Measurements from ENCODE around the gene ACCS.

ACCS gene

DNA sequence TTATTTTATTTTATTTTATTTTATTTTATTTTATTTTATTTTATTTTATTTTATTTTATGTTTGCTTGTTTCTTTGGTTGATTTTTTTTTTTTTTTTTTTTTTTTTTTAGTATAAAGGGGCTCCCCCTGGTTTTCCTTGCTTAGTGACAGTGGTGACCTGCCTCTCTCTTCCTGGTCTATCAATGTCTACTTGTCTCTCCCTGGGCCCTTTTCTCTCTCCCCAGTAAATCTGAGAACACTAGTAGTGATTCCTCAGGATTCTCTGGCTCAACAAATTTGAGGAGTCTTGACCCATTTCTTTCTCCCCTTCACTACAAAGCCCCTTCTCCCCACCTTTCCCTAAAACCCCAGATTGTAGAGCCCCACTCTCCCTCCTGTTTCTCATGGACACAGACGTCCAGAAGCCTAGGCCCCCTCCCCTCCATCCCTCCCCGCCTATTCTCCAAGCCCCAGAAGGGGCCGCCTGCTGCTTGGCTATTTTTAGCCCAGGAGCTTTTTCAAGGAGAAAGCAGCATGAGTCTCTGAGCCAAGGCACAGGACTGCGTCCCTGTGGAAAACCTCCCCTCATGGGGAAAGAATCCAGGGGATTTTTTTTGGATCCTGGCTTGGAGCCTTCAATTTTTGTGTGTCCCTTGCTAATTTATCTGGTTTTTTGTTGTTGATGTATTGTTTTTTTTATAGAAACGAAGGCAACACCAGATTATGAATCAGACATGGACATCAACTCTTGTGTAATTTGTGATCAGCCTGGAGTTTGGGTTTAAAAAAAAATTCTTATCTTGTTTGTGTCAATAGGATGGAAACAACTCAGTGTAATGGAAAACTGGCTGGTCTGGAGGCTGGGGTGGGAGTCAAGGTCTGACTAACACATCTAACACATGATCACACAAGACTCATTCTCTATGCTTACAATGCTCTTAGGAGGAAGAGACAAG is 35.8 kb upstream of the ACCS start:
- TF ChIP-seq, protein P1, sequence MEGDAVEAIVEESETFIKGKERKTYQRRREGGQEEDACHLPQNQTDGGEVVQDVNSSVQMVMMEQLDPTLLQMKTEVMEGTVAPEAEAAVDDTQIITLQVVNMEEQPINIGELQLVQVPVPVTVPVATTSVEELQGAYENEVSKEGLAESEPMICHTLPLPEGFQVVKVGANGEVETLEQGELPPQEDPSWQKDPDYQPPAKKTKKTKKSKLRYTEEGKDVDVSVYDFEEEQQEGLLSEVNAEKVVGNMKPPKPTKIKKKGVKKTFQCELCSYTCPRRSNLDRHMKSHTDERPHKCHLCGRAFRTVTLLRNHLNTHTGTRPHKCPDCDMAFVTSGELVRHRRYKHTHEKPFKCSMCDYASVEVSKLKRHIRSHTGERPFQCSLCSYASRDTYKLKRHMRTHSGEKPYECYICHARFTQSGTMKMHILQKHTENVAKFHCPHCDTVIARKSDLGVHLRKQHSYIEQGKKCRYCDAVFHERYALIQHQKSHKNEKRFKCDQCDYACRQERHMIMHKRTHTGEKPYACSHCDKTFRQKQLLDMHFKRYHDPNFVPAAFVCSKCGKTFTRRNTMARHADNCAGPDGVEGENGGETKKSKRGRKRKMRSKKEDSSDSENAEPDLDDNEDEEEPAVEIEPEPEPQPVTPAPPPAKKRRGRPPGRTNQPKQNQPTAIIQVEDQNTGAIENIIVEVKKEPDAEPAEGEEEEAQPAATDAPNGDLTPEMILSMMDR (IDR thresholded peaks at IDR 0.05; ENCODE audit: insufficient read depth, low read length, missing control alignments): no peak
- ChIA-PET CTCF (interaction anchor here (4.2 to 17.9 kb wide), 2 partner anchors 13 to 136 kb away, joined by 20 to 444 read pairs; no protein-coding TSS in a partner anchor), POLR2A (interaction anchor here (1.2 to 1.7 kb wide), 2 partner anchors 88 to 149 kb away, joined by 3 to 9 read pairs; partner anchors contain the start of gene C11orf96)
- no peak overlapping the region for H3K4me3 ChIP-seq (ENCODE audit: low read depth, low read length)
- DNase-seq (ENCODE audit: low read depth, low spot score): no peak

- ChIA-PET CTCF (interaction anchor here (2.0 to 17.9 kb wide), 3 partner anchors 12 to 137 kb away, joined by 6 to 444 read pairs (median 20); no protein-coding TSS in a partner anchor), POLR2A (interaction anchor here (1.7 kb wide), 1 partner anchor 89 kb away, joined by 9 read pairs; the partner anchor contains the start of gene C11orf96)
- DNase-seq (ENCODE audit: low read depth, low spot score): no peak
- TF ChIP-seq, protein P1 (IDR thresholded peaks at IDR 0.05; ENCODE audit: insufficient read depth, low read length, missing control alignments): no peak
- no peak overlapping the region for H3K4me3 ChIP-seq (ENCODE audit: low read depth, low read length)
Measured at GRCh38 chr11:44030996-44031395, 35.1 kb upstream of the ACCS start.

DNA sequence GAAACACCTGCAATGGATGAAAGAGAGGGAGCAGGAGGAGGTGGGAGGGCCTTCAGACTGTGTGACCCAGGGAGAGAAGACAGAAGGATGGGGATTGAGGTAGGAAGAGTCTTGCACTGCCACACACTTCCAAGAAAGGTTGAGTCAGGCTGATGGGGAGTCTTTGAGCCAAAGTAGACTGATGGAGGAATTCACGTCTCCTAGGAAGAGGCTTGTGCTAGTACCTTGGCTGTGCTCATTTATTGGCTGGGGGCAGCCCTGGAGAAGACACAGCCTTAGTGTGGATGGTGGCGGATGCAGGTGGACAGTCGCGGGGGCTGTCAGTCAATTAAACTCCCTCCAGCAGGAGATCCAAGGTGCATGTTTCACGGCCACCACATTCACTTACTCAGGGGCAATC is 34.5 kb upstream of the ACCS start:
- no peak for DNase-seq (ENCODE audit: low read depth, low spot score)
- CTCF ChIA-PET: interaction anchor here (1.5 to 17.9 kb wide), 4 partner anchors 11 to 138 kb away, joined by 3 to 444 read pairs (median 13); partner anchors contain the start of gene C11orf96

DNA sequence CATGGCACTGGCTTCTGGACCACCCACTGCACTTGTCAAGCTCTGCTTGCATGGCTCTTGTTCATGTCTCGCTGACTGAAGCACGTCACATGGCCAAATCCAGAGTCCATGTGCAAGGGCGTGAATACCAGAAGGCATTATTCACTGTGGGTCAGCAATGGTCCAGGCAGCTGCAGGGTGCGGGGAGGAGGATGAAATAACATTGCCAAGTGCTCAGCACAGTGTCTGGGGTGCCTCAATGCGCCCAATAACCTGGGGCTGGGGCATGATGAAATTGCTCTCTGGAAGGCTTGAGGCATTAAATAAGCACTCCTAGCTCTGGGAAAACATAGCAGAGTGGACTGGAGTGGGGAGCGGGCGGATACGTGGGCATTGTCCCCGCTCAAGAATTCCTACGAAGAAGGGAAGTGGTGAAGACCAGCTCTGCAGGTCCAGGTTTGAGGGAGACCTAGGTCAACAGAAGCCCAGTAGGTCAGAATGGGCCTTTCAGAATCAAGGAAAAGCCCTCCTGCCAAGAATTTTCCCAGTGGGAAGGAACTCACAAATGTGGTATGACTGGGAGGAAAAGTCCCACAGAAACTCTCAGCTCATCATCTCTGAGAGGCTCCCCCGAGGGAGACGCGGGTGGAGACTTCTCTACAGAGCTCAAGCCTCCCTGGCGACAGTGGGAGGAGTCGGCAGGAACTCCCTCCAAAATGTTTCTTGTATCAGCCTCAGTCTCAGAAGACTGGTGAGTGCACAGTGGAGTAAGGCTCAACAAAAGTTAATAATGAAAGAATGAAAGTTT is 33.6 kb upstream of the ACCS start:
- H3K4me3 ChIP-seq (ENCODE audit: low read depth, low read length): no peak overlapping the region
- ChIA-PET CTCF (interaction anchor here (1.0 to 17.9 kb wide), 7 partner anchors 9 to 139 kb away, joined by 3 to 444 read pairs (median 4); partner anchors contain the start of gene C11orf96), POLR2A (interaction anchor here (2.0 kb wide), 1 partner anchor 89 kb away, joined by 15 read pairs; the partner anchor contains the start of gene C11orf96)
- DNase-seq (ENCODE audit: low read depth, low spot score): no peak
- TF ChIP-seq, protein P1 (IDR thresholded peaks at IDR 0.05; ENCODE audit: insufficient read depth, low read length, missing control alignments): no peak

More for the DNA sequence above, 34.5 kb upstream of the ACCS start:
- no peak overlapping the region for H3K4me3 ChIP-seq (ENCODE audit: low read depth, low read length)
- TF ChIP-seq, protein P1 (IDR thresholded peaks at IDR 0.05; ENCODE audit: insufficient read depth, low read length, missing control alignments): no peak
- POLR2A ChIA-PET: interaction anchor here (1.7 to 2.0 kb wide), 2 partner anchors 88 to 89 kb away, joined by 9 to 15 read pairs; partner anchors contain the start of gene C11orf96

DNA sequence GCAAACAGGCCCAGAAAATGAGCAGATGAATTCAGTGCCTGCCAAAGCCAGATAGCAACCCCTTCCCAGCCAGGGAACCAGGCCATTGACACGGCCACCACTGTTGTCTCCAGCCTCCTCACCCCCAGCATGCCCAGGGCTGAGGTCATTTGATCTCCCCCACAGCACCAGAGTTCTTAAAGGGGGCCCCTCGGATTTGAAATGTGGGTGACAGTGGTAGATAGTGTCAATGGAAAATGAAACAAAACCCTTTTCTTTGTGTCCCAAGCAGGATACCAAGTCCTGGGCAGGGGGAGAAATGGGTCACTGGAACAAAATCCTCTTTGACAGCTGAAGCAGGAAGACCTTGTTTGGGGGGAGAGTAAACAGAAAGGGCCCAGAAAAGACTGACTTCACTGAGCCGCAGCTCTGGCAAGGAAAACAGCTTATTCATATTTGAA is 32.6 kb upstream of the ACCS start:
- TF ChIP-seq, protein P1 (IDR thresholded peaks at IDR 0.05; ENCODE audit: insufficient read depth, low read length, missing control alignments): no peak
- CTCF ChIA-PET: interaction anchor here (0.8 to 17.9 kb wide), 6 partner anchors 9 to 140 kb away, joined by 3 to 444 read pairs (median 7); no protein-coding TSS in a partner anchor
- POLR2A ChIA-PET: interaction anchor here (2.0 kb wide), 1 partner anchor 90 kb away, joined by 15 read pairs; the partner anchor contains the start of gene C11orf96

More for the DNA sequence above, 32.6 kb upstream of the ACCS start:
- H3K4me3 ChIP-seq (ENCODE audit: low read depth, low read length): no peak overlapping the region
- DNase-seq (ENCODE audit: low read depth, low spot score): no peak

All from AG04449 (cell line).